Muscle layer of duodenum (tissue), 2 donors: ENCODE data around the gene SETD1B.
"Not testable (repeated sequence)": the region's sequence is repeated elsewhere in the genome, so short reads cannot be mapped to it uniquely, and the experiment has no call there.

Experiments used
- H3K27ac ChIP-seq: one replicate; pipeline ENCODE4 v1.7.0; 2013; ENCODE audit warnings: mild to moderate bottlenecking, low read length
- H3K27me3 ChIP-seq: one replicate; pipeline ENCODE4 v1.7.0; 2013; ENCODE audit warnings: low read depth, mild to moderate bottlenecking, control low read depth, low read length
- H3K36me3 ChIP-seq, 2 donors: one replicate each; pipeline ENCODE4 v1.7.0; 2013; ENCODE audit warnings: low read length in 2 of 2, control low read depth in 1 of 2, mild to moderate bottlenecking in 1 of 2; ENCODE audit not compliant: insufficient read depth in 2 of 2, control insufficient read depth in 1 of 2
- H3K4me1 ChIP-seq, 2 donors: one replicate each; pipeline ENCODE4 v1.7.0; 2013; ENCODE audit warnings: low read length in 2 of 2, mild to moderate bottlenecking in 2 of 2, control low read depth in 1 of 2, moderate library complexity in 1 of 2; ENCODE audit not compliant: insufficient read depth in 2 of 2, control insufficient read depth in 1 of 2
- H3K4me3 ChIP-seq, 2 donors: one replicate each; pipeline ENCODE4 v1.7.0; 2013; ENCODE audit warnings: low read length in 2 of 2, low read depth in 1 of 2, mild to moderate bottlenecking in 1 of 2
- H3K9me3 ChIP-seq, 2 donors: one replicate each; pipeline ENCODE4 v1.7.0; 2013; ENCODE audit warnings: low read length in 2 of 2, control low read depth in 1 of 2, mild to moderate bottlenecking in 1 of 2; ENCODE audit not compliant: control insufficient read depth in 1 of 2
- donor health status: healthy.

Gene SETD1B

GRCh38 chr12:121875582-121875981, 71.8 kb downstream of the SETD1B start:
- no peak overlapping the region for H3K4me3 ChIP-seq
- H3K36me3 ChIP-seq = no peaks in the 10 kb centered on the region
- no peaks in the 10 kb centered on the region for H3K27me3 ChIP-seq
- H3K9me3 ChIP-seq = no peaks in the 10 kb centered on the region
- H3K27ac ChIP-seq = no peak overlapping the region
- H3K4me1 ChIP-seq = peaks cover 0 to 11% of the 10 kb centered on the region in 2 donors

GRCh38 chr12:121876080-121876447, 72.3 kb downstream of the SETD1B start:
- not testable (repeated sequence) for H3K27ac ChIP-seq, H3K36me3 ChIP-seq, H3K9me3 ChIP-seq, H3K27me3 ChIP-seq, H3K4me3 ChIP-seq
- H3K4me1 ChIP-seq = peaks cover 0 to 11% of the 10 kb centered on the region in 2 donors
